NB4 (cell line): ENCODE results near the gene TNRC18.

Experiments used
- DNase-seq: peaks from one replicate; pipeline ENCODE4 v3.0.0; 2010; ENCODE audit warnings: low read depth
- H3K4me3 ChIP-seq: one replicate; pipeline ENCODE4 v1.5.1; 2011; ENCODE audit warnings: mild to moderate bottlenecking, low read depth, low read length, moderate library complexity
- CTCF ChIP-seq: IDR thresholded peaks from one replicate; pipeline ENCODE4 v1.5.1; 2012; ENCODE audit warnings: low read depth, low read length
- MYC ChIP-seq: IDR thresholded peaks from 2 replicates; pipeline ENCODE4 v1.6.1; 2011; ENCODE audit warnings: low read depth, low read length
- POLR2A ChIP-seq: IDR thresholded peaks from 2 replicates; pipeline ENCODE4 v1.6.1; 2011; ENCODE audit warnings: mild to moderate bottlenecking; ENCODE audit not compliant: insufficient read length; ENCODE audit errors: extremely low read depth
- TF ChIP-seq, protein P1 (sequence below): IDR thresholded peaks from 2 replicates; pipeline ENCODE4 v1.6.1; 2011; ENCODE audit warnings: low read depth, low read length

Gene TNRC18

GRCh38 chr7:5350600-5351385, 72.8 kb downstream of the TNRC18 start:
- no peak overlapping the region for H3K4me3 ChIP-seq
- TF ChIP-seq, protein P1, sequence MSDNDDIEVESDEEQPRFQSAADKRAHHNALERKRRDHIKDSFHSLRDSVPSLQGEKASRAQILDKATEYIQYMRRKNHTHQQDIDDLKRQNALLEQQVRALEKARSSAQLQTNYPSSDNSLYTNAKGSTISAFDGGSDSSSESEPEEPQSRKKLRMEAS = no peak
- TF ChIP-seq MYC (no peak), POLR2A (no peak), CTCF (no peak)
- DNase-seq = no peak

- H3K4me3 ChIP-seq = no peak overlapping the region
- TF ChIP-seq POLR2A (no peak), MYC (no peak), CTCF (no peak)
- TF ChIP-seq, protein P1 = no peak
- DNase-seq = no peak
Observed at GRCh38 chr7:5350174-5350463, 73.5 kb downstream of the TNRC18 start.

DNA sequence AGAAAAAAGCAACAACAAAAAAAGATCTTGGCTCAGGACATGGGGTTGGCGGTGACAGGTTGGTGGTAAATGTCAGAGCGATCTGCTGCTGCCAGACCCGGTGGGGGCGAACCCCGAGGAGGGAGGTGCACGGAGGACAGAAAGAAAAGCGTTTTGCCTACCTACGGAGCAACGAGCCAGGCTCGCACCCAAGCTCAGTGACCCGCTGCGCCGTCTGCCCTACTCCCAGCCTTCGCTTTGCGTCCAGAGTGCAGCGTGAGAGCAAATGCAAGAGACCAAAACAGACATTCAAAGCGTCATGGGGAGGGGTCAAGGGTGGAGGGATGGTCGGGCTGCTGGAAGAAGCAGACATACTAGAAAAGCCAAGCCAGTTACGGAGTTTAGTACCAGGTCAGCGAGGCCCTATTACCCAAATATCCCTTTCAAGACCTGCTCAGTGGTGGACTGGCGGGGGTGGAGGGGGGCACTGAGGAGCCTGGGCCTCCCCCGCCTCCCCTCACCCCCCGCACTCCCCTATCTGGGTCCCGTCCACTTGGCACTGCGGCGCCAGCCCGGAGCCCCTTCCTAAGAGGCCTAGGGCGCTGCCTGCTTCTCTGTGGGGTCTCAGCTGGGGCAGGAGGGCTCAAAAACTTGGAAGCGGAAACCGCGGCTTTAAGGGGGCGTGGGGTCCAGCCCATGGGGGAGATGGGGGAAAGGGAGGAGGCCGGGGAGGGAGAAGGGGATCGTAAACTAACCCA, 74.0 kb downstream of the TNRC18 start:
- H3K4me3 ChIP-seq = no peak overlapping the region
- TF ChIP-seq CTCF (no peak), MYC (no peak), POLR2A (peak; percentile 8)
- no peak for DNase-seq

- no peak overlapping the region for H3K4me3 ChIP-seq
- no peak for DNase-seq
- TF ChIP-seq POLR2A = peak; percentile 6
- TF ChIP-seq MYC = no peak
Observed at GRCh38 chr7:5349005-5349380, 74.6 kb downstream of the TNRC18 start.

DNA sequence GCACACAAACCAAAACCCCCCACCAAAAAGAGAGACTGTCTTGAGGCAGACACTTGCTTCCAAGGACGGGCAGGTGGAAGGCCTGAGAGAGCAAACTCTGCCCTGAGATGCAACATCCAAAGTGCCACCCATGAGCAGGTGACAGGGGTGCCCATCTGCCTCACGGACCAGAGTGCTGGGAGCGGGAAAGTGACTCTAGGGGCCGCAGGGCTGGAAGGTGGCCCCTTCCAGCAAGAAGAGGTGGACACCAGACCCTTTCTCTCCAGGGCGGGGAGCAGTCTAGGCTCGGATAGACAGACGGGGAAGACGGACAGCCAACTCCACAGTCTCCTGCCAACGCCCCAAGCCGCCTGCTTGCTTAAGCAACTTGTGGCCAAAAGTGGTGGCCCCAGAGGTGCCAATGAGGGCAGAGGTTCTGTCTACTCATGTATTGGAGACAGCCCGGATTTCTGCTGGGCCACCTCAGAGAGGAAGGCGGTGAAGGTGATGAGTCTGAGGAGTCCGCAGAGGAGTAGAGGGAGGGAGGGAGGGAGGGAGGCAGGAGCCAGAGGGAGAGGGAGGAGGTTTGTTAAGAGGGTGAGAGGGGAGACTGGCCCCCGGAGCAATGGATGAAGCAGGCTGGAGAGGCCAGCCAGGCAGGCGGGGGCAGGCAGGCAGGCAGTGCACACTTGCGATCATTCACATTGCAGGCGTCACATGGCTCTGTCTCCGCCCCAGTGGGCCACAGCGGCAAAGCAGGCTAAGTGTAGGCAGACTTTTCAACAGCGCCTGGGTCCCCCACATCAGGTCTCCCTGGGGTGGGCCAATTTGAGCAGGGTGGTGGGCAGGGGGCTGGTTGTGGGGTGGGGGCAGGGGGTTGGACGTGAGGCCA, 75.3 kb downstream of the TNRC18 start:
- no peak for DNase-seq
- TF ChIP-seq POLR2A = no peak
- no peak for TF ChIP-seq MYC
- no peak for TF ChIP-seq CTCF
- TF ChIP-seq, protein P1 = no peak
- no peak overlapping the region for H3K4me3 ChIP-seq

DNA sequence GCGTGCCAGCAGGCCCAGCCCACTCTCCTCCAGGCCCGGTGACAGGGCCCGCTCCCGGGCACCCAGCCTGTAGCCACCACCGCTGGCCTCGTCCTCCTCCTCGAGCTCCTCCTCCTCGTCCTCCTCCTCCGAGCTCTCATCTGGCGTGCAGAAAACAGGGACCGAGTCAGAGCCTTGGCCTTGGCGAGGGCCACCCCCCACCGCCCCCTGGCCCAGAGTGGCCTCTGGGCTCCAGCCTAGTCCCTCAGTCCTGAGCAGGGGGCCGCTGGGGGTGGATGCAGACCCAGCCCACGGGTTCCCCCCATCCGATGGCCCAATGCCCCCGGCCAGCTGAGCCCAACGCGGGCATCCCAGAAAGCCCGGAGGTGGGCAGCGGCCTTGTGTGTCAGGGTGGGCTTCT, 78.0 kb downstream of the TNRC18 start:
- no peak for TF ChIP-seq POLR2A
- TF ChIP-seq, protein P1 = no peak
- TF ChIP-seq CTCF = no peak
- no peak for TF ChIP-seq MYC
- no peak overlapping the region for H3K4me3 ChIP-seq
- no peak for DNase-seq
